Stimulated activated naive B cell treated with anti-CD40 and anti-IgM and Interleukin-4, amounts not matched to agents 10 μg/mL and 1 μg/mL and 100 μg/mL, for 72 hours (primary cell): ENCODE results near the gene DSN1.

ENCODE experiments used
- ATAC-seq, 2 donors: fragments of 150-1000 bp; cut with Tn5 transposase; replicated peaks; 2 replicates each; pipeline ENCODE4 v1.10.0; 2021; ENCODE audit warnings: moderate library complexity in 1 of 2
- DNase-seq: peaks from one replicate; pipeline ENCODE4 v3.0.0; 2021
- H3K27ac Mint-ChIP-seq: one replicate; pipeline ENCODE4 v1.8.0; 2022; ENCODE audit warnings: mild to moderate bottlenecking, mixed read lengths
- H3K27me3 Mint-ChIP-seq, 2 donors: one replicate each; pipeline ENCODE4 v1.8.0; 2022; ENCODE audit warnings: mixed read lengths in 2 of 2
- H3K36me3 Mint-ChIP-seq, 2 donors: one replicate each; pipeline ENCODE4 v1.8.0; 2022; ENCODE audit warnings: mixed read lengths in 2 of 2, mild to moderate bottlenecking in 1 of 2
- H3K4me1 Mint-ChIP-seq, 2 donors: one replicate each; pipeline ENCODE4 v1.8.0; 2022; ENCODE audit warnings: mixed read lengths in 2 of 2, mild to moderate bottlenecking in 1 of 2
- H3K4me3 Mint-ChIP-seq, 2 donors: one replicate each; pipeline ENCODE4 v1.8.0; 2022; ENCODE audit warnings: mild to moderate bottlenecking in 2 of 2, mixed read lengths in 2 of 2, moderate library complexity in 1 of 2
- H3K9me3 Mint-ChIP-seq, 2 donors: one replicate each; pipeline ENCODE4 v1.8.0; 2022; ENCODE audit warnings: mixed read lengths in 2 of 2, mild to moderate bottlenecking in 1 of 2

The DSN1 gene

GRCh38 chr20:36786246-36786645 lies 12.7 kb upstream of the DSN1 start:
- H3K4me3 Mint-ChIP-seq = no peak overlapping the region
- ATAC-seq (no peak), DNase-seq (no peak)
- peaks cover 27 to 38% of the 10 kb centered on the region in 2 donors for H3K36me3 Mint-ChIP-seq
- H3K9me3 Mint-ChIP-seq = no peaks in the 10 kb centered on the region
- no peaks in the 10 kb centered on the region for H3K27me3 Mint-ChIP-seq
- no peaks in the 10 kb centered on the region for H3K4me1 Mint-ChIP-seq
- H3K27ac Mint-ChIP-seq = peak overlapping the region; percentile 60

GRCh38 chr20:36785308-36785707 lies 11.7 kb upstream of the DSN1 start:
- ATAC-seq (no peak), DNase-seq (no peak)
- H3K27ac Mint-ChIP-seq = no peak overlapping the region
- no peak overlapping the region for H3K4me3 Mint-ChIP-seq
- no peaks in the 10 kb centered on the region for H3K4me1 Mint-ChIP-seq
- H3K36me3 Mint-ChIP-seq = peaks cover 27 to 38% of the 10 kb centered on the region in 2 donors
- no peaks in the 10 kb centered on the region for H3K9me3 Mint-ChIP-seq
- no peaks in the 10 kb centered on the region for H3K27me3 Mint-ChIP-seq

DNA sequence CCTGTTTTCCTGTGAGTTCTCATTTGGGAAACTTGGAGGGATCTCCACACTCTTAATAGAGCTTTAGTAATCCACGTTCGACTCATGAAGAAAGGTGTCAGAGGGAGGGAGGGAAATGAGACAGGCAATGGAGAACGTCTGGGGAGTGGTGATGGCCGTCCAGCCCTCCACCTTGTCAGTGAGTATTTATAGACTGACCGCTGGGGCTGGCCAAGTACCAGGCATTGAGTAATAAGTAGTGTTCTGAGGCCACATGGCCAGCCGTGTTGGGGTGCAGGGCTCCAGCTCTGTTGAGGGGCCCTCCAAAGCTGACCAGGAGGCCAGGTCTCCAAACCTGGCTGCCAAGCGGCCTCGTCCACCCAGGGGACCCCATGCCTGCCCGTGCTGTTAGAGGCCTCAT lies 11.3 kb upstream of the DSN1 start:
- H3K4me3 Mint-ChIP-seq = no peak overlapping the region
- H3K36me3 Mint-ChIP-seq = peaks cover 27 to 38% of the 10 kb centered on the region in 2 donors
- H3K27ac Mint-ChIP-seq = no peak overlapping the region
- no peaks in the 10 kb centered on the region for H3K27me3 Mint-ChIP-seq
- no peaks in the 10 kb centered on the region for H3K4me1 Mint-ChIP-seq
- no peaks in the 10 kb centered on the region for H3K9me3 Mint-ChIP-seq
- ATAC-seq = no peak
- DNase-seq = no peak

DNA sequence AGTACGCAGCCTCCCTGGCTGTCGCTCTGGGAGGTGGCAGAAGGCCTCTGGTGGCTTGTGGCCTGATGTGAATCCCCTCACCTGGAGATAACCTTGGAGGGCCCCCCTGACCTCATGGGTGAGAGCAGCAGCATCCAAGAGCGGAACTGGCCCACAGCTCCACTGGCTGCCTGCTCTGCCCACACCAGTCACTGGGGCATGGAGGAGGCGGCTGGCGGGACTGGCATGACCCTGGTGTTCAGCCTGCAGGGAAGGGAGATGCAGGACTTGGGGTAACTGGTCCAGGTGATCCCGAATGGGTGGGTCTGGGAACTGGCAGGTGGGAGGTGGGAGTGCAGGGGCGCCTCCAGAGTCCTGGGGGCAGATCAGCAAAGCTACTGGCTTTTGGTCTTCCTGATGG lies 10.6 kb upstream of the DSN1 start:
- no peaks in the 10 kb centered on the region for H3K4me1 Mint-ChIP-seq
- no peaks in the 10 kb centered on the region for H3K27me3 Mint-ChIP-seq
- DNase-seq (no peak), ATAC-seq (no peak)
- H3K36me3 Mint-ChIP-seq = peaks cover 29 to 38% of the 10 kb centered on the region in 2 donors
- no peak overlapping the region for H3K4me3 Mint-ChIP-seq
- H3K9me3 Mint-ChIP-seq = no peaks in the 10 kb centered on the region
- no peak overlapping the region for H3K27ac Mint-ChIP-seq

DNA sequence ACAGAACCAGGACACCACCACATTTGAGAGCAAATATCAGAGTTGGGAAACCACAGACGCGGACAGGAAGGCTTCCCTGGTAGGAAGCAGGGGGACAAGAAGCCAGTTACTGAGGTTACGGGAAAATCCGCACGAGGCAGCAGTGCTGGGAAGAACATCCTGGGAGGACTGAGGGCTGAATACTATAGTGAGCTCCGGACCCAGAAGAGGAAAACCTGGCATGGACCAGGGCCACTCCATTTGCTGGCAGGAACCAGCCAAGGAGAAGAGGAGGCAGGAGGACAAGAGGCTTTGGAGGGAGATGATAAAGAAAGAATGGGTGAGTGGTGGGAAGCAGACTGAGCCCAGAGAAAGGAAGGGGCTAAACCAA lies 6.1 kb upstream of the DSN1 start:
- Mint-ChIP-seq H3K27me3 (no peaks in the 10 kb centered on the region), H3K4me3 (no peak overlapping the region), H3K27ac (no peak overlapping the region), H3K36me3 (peaks cover 20 to 22% of the 10 kb centered on the region in 2 donors), H3K4me1 (peaks cover 10 to 16% of the 10 kb centered on the region in 2 donors), H3K9me3 (no peaks in the 10 kb centered on the region)
- DNase-seq (no peak), ATAC-seq (no peak)

GRCh38 chr20:36778831-36779655 lies 5.5 kb upstream of the DSN1 start:
- DNase-seq (no peak), ATAC-seq (no peak)
- H3K36me3 Mint-ChIP-seq = peaks cover 14 to 16% of the 10 kb centered on the region in 2 donors
- no peaks in the 10 kb centered on the region for H3K9me3 Mint-ChIP-seq
- peaks cover 10 to 19% of the 10 kb centered on the region in 2 donors for H3K4me1 Mint-ChIP-seq
- no peak overlapping the region for H3K4me3 Mint-ChIP-seq
- H3K27ac Mint-ChIP-seq = peak overlapping the region; percentile 57
- H3K27me3 Mint-ChIP-seq = no peaks in the 10 kb centered on the region

GRCh38 chr20:36777576-36777975 lies 4.0 kb upstream of the DSN1 start:
- H3K36me3 Mint-ChIP-seq = peaks cover 4 to 5% of the 10 kb centered on the region in 2 donors
- no peaks in the 10 kb centered on the region for H3K9me3 Mint-ChIP-seq
- peaks cover 16 to 33% of the 10 kb centered on the region in 2 donors for H3K4me1 Mint-ChIP-seq
- H3K27me3 Mint-ChIP-seq = no peaks in the 10 kb centered on the region
- ATAC-seq (no peak), DNase-seq (no peak)
- H3K27ac Mint-ChIP-seq = peak overlapping the region; percentile 53
- H3K4me3 Mint-ChIP-seq = no peak overlapping the region

DNA sequence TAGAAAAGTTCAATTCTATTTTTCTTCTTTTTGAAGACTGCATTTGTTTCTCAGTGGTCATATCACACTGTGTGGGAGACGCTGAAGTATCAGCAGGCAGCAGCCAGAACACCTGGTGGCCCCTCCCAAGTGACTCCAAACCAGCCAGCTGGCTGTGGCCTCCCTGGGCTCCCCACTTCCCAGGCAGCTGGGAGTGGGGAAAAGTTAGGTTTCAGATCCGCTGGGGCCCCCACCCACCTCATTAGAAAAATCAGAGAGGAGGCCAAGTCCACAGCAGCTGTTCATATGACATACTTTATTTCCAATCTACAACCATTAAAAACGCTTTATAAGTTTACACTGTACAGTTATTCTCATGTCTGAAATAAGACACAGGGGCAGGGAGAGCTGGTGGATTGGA lies 3.6 kb upstream of the DSN1 start:
- Mint-ChIP-seq H3K27ac (no peak overlapping the region), H3K27me3 (no peaks in the 10 kb centered on the region), H3K4me3 (no peak overlapping the region), H3K4me1 (peaks cover 18 to 37% of the 10 kb centered on the region in 2 donors), H3K36me3 (peaks cover 4 to 7% of the 10 kb centered on the region in 2 donors), H3K9me3 (no peaks in the 10 kb centered on the region)
- no peak for ATAC-seq
- DNase-seq = no peak

DNA sequence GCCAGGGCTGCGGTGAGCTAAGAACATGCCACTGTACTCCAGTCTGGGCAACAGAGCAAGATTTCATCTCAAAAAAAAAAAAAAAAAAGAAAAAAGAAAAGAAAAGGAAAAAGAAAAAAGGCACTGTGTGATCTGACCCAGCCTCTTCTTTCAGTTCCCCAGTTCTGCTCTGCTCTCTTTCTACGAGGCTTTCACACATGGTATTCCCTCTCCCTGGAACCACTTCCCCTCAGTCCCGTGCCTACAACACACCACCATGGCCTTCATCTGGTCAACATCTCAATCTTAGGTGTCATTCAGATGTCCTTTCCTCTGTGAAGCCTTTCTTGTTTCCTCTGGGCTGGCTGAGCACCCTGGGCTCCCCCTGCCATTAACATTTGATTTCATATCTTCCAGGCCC lies 2.3 kb upstream of the DSN1 start:
- DNase-seq = no peak
- peaks cover 5 to 14% of the 10 kb centered on the region in 2 donors for H3K36me3 Mint-ChIP-seq
- H3K4me3 Mint-ChIP-seq = peak overlapping the region in 1 of 2 donors; percentile 5
- ATAC-seq = no peak
- H3K27ac Mint-ChIP-seq = peak overlapping the region; percentile 84
- H3K27me3 Mint-ChIP-seq = no peaks in the 10 kb centered on the region
- H3K4me1 Mint-ChIP-seq = peaks cover 24 to 51% of the 10 kb centered on the region in 2 donors
- H3K9me3 Mint-ChIP-seq = no peaks in the 10 kb centered on the region

DNA sequence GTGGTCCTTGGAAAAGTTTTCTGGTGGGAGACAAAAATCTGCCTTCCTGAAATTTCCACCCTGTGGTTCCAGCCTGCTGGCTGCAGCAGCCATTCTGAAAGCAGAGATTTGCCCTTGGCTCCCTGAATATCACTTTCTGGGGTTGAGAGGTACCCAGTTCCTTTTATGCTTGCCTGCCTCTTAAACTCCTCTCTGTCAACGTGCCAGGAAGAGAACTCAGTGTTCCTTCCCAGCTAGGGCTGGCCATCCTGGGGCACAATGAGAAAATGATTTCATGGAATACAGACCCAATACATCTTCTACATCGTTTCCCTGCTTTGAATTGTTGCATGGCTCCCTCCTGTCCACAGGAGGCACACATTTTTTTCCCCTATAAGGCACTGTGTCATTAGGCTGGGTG lies 1.6 kb upstream of the DSN1 start:
- peaks cover 7 to 18% of the 10 kb centered on the region in 2 donors for H3K36me3 Mint-ChIP-seq
- peak overlapping the region; percentile 55 to 89 for H3K4me3 Mint-ChIP-seq
- no peak for DNase-seq
- H3K4me1 Mint-ChIP-seq = peaks cover 27 to 55% of the 10 kb centered on the region in 2 donors
- ATAC-seq = no peak
- no peaks in the 10 kb centered on the region for H3K27me3 Mint-ChIP-seq
- no peaks in the 10 kb centered on the region for H3K9me3 Mint-ChIP-seq
- H3K27ac Mint-ChIP-seq = no peak overlapping the region

DNA sequence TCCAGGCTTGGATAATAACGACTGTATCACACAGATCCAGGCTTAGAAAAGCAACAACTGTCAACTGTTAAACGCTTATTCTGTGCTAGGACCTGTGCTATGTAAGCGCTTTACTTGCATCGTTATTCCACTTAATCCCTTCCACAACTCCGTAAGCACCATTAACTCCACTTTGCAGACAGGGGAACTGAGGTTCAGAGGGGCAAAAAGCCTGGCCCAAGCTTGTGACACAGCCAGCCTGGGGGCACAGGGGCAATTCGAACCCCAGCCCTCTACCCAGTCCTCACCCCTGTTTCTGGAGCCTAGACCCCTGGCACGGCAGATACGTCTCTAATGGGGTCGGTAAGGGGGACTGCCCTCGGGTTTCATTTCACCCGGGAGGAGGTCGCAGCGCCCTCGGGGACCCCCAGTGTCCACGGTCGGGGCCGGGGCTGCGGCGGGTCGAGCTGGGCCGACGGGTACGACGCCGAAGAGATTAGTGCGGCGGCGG lies 411 bp downstream of the DSN1 start:
- Mint-ChIP-seq H3K9me3 (no peaks in the 10 kb centered on the region), H3K27ac (peak overlapping the region; percentile 94), H3K4me3 (peak overlapping the region; percentile 87 to 89), H3K36me3 (peaks cover 7 to 18% of the 10 kb centered on the region in 2 donors), H3K4me1 (peaks cover 28 to 68% of the 10 kb centered on the region in 2 donors), H3K27me3 (no peaks in the 10 kb centered on the region)
- no peak for DNase-seq
- no peak for ATAC-seq

- peaks cover 10 to 18% of the 10 kb centered on the region in 2 donors for H3K36me3 Mint-ChIP-seq
- H3K9me3 Mint-ChIP-seq = no peaks in the 10 kb centered on the region
- no peak overlapping the region for H3K27ac Mint-ChIP-seq
- no peak for ATAC-seq
- H3K4me3 Mint-ChIP-seq = no peak overlapping the region
- no peak for DNase-seq
- H3K4me1 Mint-ChIP-seq = peaks cover 23 to 62% of the 10 kb centered on the region in 2 donors
- H3K27me3 Mint-ChIP-seq = no peaks in the 10 kb centered on the region
Measured at GRCh38 chr20:36770680-36771079, 2.9 kb downstream of the DSN1 start.

- H3K27ac Mint-ChIP-seq = no peak overlapping the region
Measured at GRCh38 chr20:36768768-36769430, 4.7 kb downstream of the DSN1 start.

GRCh38 chr20:36761125-36761524 lies 12.4 kb downstream of the DSN1 start:
- Mint-ChIP-seq H3K27me3 (no peaks in the 10 kb centered on the region), H3K9me3 (no peaks in the 10 kb centered on the region), H3K27ac (peak overlapping the region; percentile 62), H3K36me3 (peaks cover 14 to 16% of the 10 kb centered on the region in 2 donors), H3K4me3 (no peak overlapping the region), H3K4me1 (peaks cover 8 to 10% of the 10 kb centered on the region in 2 donors)
- no peak for DNase-seq
- no peak for ATAC-seq

More at GRCh38 chr20:36768768-36769430, 4.7 kb downstream of the DSN1 start:
- peaks cover 10 to 18% of the 10 kb centered on the region in 2 donors for H3K36me3 Mint-ChIP-seq
- peaks cover 18 to 48% of the 10 kb centered on the region in 2 donors for H3K4me1 Mint-ChIP-seq
- H3K27me3 Mint-ChIP-seq = no peaks in the 10 kb centered on the region
- H3K9me3 Mint-ChIP-seq = no peaks in the 10 kb centered on the region
- DNase-seq (no peak), ATAC-seq (no peak)
- no peak overlapping the region for H3K4me3 Mint-ChIP-seq

DNA sequence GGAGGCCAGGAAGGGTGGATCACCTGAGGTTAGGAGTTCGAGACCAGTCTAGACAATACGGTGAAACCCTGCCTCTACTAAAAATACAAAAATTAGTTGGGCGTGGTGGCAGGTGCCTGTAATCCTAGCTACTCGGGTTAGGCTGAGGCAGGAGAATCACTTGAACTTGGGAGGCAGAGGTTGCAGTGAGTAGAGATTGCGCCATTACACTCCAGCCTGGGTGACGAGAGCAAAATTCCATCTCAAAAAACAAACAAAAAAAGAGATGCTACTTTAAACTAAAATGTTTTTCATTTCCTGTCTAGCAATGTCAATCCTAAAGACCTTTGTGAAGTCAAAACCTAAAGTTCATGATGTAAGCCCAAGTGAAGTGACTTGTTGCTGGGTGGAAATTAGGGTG lies 12.9 kb downstream of the DSN1 start:
- H3K27ac Mint-ChIP-seq = peak overlapping the region; percentile 62
- peaks cover 8 to 10% of the 10 kb centered on the region in 2 donors for H3K4me1 Mint-ChIP-seq
- no peak for DNase-seq
- no peaks in the 10 kb centered on the region for H3K27me3 Mint-ChIP-seq
- no peak overlapping the region for H3K4me3 Mint-ChIP-seq
- no peaks in the 10 kb centered on the region for H3K9me3 Mint-ChIP-seq
- peaks cover 16 to 18% of the 10 kb centered on the region in 2 donors for H3K36me3 Mint-ChIP-seq
- ATAC-seq = no peak
